Thymus (tissue), 11 donors: ENCODE results near the gene PRKCA. TPM values are rescaled to one million over a fixed set of nuclear protein-coding genes. Genes with fewer than 3 reads are reported as not detected.

ENCODE experiments used
- DNase-seq, 9 donors: peaks; one replicate each; pipeline ENCODE4 v3.0.0-alpha.2; 2013; ENCODE audit warnings: low spot score in 9 of 9, low read depth in 6 of 9, missing footprints in 1 of 9
- H3K27ac ChIP-seq, 2 donors: one replicate each; pipeline ENCODE4 v1.5.1; 2013; ENCODE audit warnings: control low read depth in 1 of 2, low read depth in 1 of 2, low read length in 1 of 2, mild to moderate bottlenecking in 1 of 2, moderate library complexity in 1 of 2
- H3K27me3 ChIP-seq, 2 donors: one replicate each; pipeline ENCODE4 v1.5.1; 2013; ENCODE audit warnings: low read length in 1 of 2; ENCODE audit not compliant: control insufficient read depth in 2 of 2, insufficient read depth in 1 of 2
- H3K36me3 ChIP-seq, 2 donors: one replicate each; pipeline ENCODE4 v1.5.1; 2013; ENCODE audit warnings: low read length in 1 of 2, mild to moderate bottlenecking in 1 of 2, moderate library complexity in 1 of 2; ENCODE audit not compliant: control insufficient read depth in 2 of 2, insufficient read depth in 2 of 2
- H3K4me1 ChIP-seq, 2 donors: one replicate each; pipeline ENCODE4 v1.5.1; 2013; ENCODE audit warnings: low read length in 2 of 2; ENCODE audit not compliant: control insufficient read depth in 2 of 2, insufficient read depth in 2 of 2
- H3K4me3 ChIP-seq, 2 donors: one replicate each; pipeline ENCODE4 v1.5.1; 2013; ENCODE audit warnings: low read length in 2 of 2, control low read depth in 1 of 2, mild to moderate bottlenecking in 1 of 2
- H3K9me3 ChIP-seq, 2 donors: one replicate each; pipeline ENCODE4 v1.5.1; 2013; ENCODE audit warnings: low read length in 1 of 2, mild to moderate bottlenecking in 1 of 2; ENCODE audit not compliant: control insufficient read depth in 2 of 2, insufficient read depth in 1 of 2
- WGBS: extraction: QIAGEN DNeasy Blood & Tissue Kit; methylation state at CpG from one replicate; pipeline ENCODE4 v1.1.7; 2013; 5-methylcytosine and 5-hydroxymethylcytosine counted together
- polyA plus RNA-seq: library from polyadenylated mRNA; stranded (reverse); fragments of 200-250 nt; gene quantifications from one replicate; pipeline ENCODE4 v1.2.3, GENCODE V29; 2013
- total RNA-seq: library from RNA; stranded (reverse); fragments of 120-200 nt; gene quantifications from one replicate; pipeline ENCODE4 v1.2.4, GENCODE V29; 2013
- donor health status: healthy.

The PRKCA gene
- total and polyA plus RNA-seq, 2 donors = 2.7 to 3.2 TPM

DNA sequence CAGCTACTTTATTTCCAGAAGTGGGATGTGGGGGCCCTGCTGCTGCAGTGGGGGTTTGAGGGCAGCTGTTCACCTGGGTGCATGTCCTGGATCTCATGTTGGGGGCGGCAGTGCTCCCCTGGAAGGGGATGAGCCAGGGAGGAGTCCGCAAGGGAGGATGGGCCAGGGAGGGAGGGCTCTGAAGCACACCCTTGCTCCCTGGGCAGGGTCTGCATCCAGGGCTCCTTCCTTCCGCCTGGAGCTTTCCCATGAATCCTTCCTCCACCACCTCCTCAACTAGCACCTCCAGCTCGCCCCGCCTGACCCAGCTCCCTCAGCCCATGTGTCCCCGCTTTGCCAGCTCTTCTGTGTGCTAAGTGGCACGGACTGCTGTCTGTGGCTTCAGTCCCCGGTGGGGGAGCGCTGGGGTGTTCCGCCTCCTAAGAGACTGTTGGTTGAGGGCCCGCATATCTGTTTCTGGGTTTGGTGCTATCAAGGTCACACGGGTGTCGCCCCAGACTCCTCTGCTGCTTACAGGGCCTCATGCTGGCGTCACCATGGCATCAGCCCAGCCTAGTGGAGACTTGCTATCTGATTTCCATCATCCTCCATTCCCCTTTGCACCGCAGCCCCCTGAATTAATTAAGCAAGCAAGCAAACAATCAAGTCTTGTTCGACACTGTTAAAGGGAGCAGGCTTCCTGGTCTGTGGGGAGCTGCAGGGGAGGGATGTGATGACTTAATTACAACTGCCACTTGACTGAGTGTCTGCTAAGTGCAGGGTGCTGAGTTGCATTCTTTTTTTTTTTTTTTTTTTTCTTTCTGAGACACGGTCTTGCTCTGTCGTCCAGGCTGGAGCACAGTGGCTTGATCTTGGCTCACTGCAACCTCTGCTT, 71.8 kb downstream of the PRKCA start:
- Histone ChIP-seq H3K36me3 (no peaks in the 10 kb centered on the region), H3K4me3 (no peak overlapping the region), H3K4me1 (peaks cover 0 to 18% of the 10 kb centered on the region in 2 donors), H3K27ac (peak overlapping the region in 1 of 2 donors; percentile 38), H3K9me3 (no peaks in the 10 kb centered on the region), H3K27me3 (no peaks in the 10 kb centered on the region)
- WGBS = 92% methylated on average over 18 of the region's 18 CpGs
- DNase-seq = peak in 7 of 9 donors; percentile 17 to 69 (median 37)

- DNase-seq = no peak
- peaks cover 0 to 18% of the 10 kb centered on the region in 2 donors for H3K4me1 ChIP-seq
- H3K4me3 ChIP-seq = no peak overlapping the region
- no peak overlapping the region for H3K27ac ChIP-seq
- 69% methylated on average over 8 of the region's 8 CpGs for WGBS
- H3K27me3 ChIP-seq = no peaks in the 10 kb centered on the region
- H3K9me3 ChIP-seq = no peaks in the 10 kb centered on the region
- H3K36me3 ChIP-seq = no peaks in the 10 kb centered on the region
Observed at GRCh38 chr17:66375121-66375520, 72.7 kb downstream of the PRKCA start.

DNA sequence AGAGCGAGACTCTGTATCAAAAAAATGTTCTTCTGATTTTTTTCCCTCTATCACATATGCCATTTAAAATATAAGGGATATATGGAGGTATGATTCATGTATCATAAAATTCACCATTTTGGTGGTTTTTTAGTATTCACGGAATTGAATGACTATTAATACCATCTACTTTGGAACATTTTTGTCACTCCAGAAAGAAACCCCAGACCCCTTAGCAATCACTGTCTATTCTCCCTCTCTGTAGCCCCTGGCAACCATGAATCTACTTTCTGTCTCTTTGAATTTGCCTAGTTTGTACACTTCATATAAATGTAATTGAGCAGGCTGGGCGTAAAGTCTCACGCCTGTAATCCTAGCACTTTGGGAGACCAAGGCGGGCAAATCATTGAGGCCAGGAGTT, 75.9 kb downstream of the PRKCA start:
- 97% methylated on average over 5 of the region's 5 CpGs for WGBS
- no peak for DNase-seq

GRCh38 chr17:66379544-66379943, 77.1 kb downstream of the PRKCA start:
- WGBS = 76% methylated on average over 4 of the region's 4 CpGs

More for the DNA sequence above, 75.9 kb downstream of the PRKCA start:
- Histone ChIP-seq H3K9me3 (no peaks in the 10 kb centered on the region), H3K36me3 (no peaks in the 10 kb centered on the region), H3K4me1 (peaks cover 0 to 18% of the 10 kb centered on the region in 2 donors), H3K4me3 (no peak overlapping the region), H3K27ac (no peak overlapping the region), H3K27me3 (no peaks in the 10 kb centered on the region)

GRCh38 chr17:66379996-66380395, 77.6 kb downstream of the PRKCA start:
- H3K4me1 ChIP-seq = peaks cover 0 to 5% of the 10 kb centered on the region in 2 donors

More at GRCh38 chr17:66379544-66379943, 77.1 kb downstream of the PRKCA start:
- Histone ChIP-seq H3K36me3 (no peaks in the 10 kb centered on the region), H3K27ac (no peak overlapping the region), H3K27me3 (no peaks in the 10 kb centered on the region), H3K4me3 (no peak overlapping the region), H3K9me3 (no peaks in the 10 kb centered on the region), H3K4me1 (peaks cover 0 to 9% of the 10 kb centered on the region in 2 donors)
- no peak for DNase-seq

GRCh38 chr17:66381701-66382362, 79.4 kb downstream of the PRKCA start:
- peaks cover 0 to 12% of the 10 kb centered on the region in 2 donors for H3K4me1 ChIP-seq
- no peaks in the 10 kb centered on the region for H3K9me3 ChIP-seq
- H3K4me3 ChIP-seq = no peak overlapping the region
- H3K36me3 ChIP-seq = no peaks in the 10 kb centered on the region
- no peak for DNase-seq
- no peak overlapping the region for H3K27ac ChIP-seq
- 94% methylated on average over 4 of the region's 4 CpGs for WGBS
- H3K27me3 ChIP-seq = no peaks in the 10 kb centered on the region

More at GRCh38 chr17:66379996-66380395, 77.6 kb downstream of the PRKCA start:
- WGBS = 94% methylated on average over 2 of the region's 2 CpGs
- Histone ChIP-seq H3K36me3 (no peaks in the 10 kb centered on the region), H3K27ac (no peak overlapping the region), H3K4me3 (no peak overlapping the region), H3K9me3 (no peaks in the 10 kb centered on the region), H3K27me3 (no peaks in the 10 kb centered on the region)
- DNase-seq = no peak

GRCh38 chr17:66383333-66383732, 80.9 kb downstream of the PRKCA start:
- WGBS = 96% methylated on average over 4 of the region's 4 CpGs
- Histone ChIP-seq H3K4me1 (peaks cover 0 to 14% of the 10 kb centered on the region in 2 donors), H3K9me3 (no peaks in the 10 kb centered on the region), H3K27me3 (no peaks in the 10 kb centered on the region), H3K4me3 (no peak overlapping the region), H3K36me3 (no peaks in the 10 kb centered on the region), H3K27ac (no peak overlapping the region)
- no peak for DNase-seq

DNA sequence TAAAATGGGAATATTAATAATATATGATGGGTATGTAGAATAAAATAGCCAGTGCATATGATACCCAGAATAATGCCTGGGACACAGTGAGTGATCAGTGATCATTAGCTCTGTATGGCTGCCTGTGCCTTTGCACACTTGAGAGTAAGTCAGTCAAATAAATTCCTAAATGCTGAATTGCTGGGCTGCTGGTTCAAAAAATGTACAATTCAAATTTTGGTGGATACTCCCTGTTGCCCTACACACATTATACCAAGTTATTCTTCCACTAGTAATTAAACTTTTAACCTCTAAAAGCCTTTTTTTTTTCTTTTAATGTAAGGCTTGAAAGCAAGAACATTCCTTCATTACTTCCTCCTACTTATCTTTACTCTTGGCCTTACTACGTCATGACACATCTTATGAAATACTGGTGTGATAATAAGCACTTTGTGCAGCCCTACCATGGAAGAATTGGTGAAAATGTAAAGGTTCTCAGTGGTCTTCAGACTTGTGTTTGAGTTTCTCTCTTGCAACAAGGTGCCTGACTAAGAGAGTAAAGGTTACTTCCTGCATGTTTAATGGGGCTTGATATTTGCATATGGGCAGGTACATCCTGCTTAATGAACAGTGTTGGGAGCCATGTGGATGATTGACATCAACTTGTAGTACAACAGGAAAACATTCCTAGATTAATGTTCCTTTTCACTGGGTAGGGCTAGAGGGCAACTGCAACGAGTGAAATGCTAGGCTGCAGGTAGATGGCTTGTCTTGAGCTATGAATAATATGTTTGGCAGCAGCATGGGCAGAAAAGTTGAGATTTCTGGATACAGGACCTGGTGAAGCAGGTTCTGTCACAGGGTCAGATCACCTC, 84.3 kb downstream of the PRKCA start:
- Histone ChIP-seq H3K4me1 (peaks cover 0 to 14% of the 10 kb centered on the region in 2 donors), H3K36me3 (no peaks in the 10 kb centered on the region), H3K4me3 (no peak overlapping the region), H3K27ac (no peak overlapping the region), H3K27me3 (no peaks in the 10 kb centered on the region), H3K9me3 (no peaks in the 10 kb centered on the region)
- WGBS = 36% methylated on average over 2 of the region's 2 CpGs
- no peak for DNase-seq
